ENCODE results near the gene AP1B1.

Gene AP1B1

DNA sequence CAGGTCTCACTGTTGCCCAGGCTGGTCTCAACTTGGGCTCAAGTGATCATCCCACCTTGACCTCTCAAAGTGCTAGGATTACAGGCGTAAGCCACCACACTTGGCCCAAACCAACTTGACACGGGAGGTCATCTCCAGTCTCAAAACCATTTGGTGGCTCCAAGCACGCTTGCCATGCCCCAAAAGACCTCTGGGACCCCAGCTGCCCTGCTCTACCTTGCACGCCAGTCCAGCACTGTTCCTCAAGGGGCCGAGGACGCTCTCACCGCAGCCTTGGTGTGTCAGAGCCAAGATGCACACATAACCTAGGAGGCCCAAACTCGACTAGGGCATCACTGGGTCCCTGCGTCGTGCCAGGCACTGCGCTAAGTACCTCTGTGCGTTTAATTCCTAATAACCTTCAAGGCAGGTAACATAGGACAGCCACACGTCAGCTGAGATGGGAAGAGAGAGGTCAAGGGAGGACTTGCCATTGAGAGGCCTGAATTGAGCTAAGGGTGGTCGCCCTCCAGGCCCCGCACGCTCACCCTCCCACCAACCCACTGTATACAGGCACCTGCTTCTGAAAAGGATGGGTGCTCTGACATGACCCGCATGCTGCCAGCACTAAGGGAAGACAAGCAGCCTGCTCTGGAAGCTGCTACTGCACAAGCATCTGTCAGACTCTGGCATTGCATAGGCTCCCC lies 86.5 kb downstream of the AP1B1 start:
- DNase-seq (ENCODE audit: low read depth in 1 of 2, low spot score in 1 of 2): no peak

GRCh38 chr22:29300807-29301601 lies 87.4 kb downstream of the AP1B1 start:
- DNase-seq (ENCODE audit: low read depth in 1 of 2, low spot score in 1 of 2): no peak

GRCh38 chr22:29300467-29300806 lies 87.9 kb downstream of the AP1B1 start:
- DNase-seq (ENCODE audit: low read depth in 1 of 2, low spot score in 1 of 2): no peak

DNA sequence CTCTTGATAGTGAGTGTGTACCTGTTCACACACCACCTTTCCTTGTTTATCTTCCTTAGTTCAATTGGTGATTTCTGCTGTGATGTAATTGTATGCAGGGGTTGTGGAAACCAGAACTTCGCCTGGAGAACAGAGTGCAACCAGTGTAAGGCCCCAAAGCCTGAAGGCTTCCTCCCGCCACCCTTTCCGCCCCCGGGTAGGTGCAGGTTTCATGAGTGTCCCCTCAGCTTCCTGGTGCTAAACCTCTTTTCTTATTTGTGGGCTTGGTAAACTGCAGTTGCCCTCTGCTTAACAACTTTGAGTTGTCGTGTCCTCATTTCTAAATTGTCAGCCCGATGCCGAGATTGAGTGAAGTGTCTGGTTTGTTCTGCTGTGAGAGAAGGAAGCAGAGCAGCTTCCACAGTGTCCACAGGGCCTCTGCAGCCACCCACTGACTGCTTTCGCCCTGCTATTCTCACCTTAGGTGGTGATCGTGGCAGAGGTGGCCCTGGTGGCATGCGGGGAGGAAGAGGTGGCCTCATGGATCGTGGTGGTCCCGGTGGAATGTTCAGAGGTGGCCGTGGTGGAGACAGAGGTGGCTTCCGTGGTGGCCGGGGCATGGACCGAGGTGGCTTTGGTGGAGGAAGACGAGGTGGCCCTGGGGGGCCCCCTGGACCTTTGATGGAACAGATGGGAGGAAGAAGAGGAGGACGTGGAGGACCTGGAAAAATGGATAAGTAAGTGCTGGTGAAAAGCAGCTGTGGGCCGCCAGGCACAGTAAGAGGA lies 89.1 kb downstream of the AP1B1 start:
- DNase-seq (ENCODE audit: low read depth in 1 of 2, low spot score in 1 of 2): no peak

- no peak for DNase-seq (ENCODE audit: low read depth in 1 of 2, low spot score in 1 of 2)
Observed at GRCh38 chr22:29298641-29299040, 89.7 kb downstream of the AP1B1 start.

GRCh38 chr22:29292379-29292778 lies 96.0 kb downstream of the AP1B1 start:
- DNase-seq (ENCODE audit: low read depth in 1 of 2, low spot score in 1 of 2): no peak

DNA sequence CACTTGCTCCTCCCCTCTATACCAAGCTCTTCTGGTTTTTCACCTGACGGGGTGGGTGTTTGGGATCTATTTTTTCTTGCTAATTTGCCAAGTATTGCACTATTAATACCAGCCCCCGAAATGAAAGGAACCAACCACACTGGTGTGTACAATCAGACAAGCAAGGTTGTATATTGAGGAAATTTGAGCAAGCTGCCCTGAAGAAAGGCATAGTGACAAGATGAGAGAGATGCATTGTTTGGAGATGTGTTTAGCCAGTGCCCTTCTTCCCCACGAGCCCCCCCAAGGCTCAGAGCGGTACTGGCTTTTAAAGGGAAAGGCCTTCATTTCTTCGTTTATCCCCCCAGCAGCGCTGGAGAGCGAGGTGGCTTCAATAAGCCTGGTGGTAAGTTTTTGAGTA lies 97.2 kb downstream of the AP1B1 start:
- no peak for DNase-seq (ENCODE audit: low read depth in 1 of 2, low spot score in 1 of 2)

DNA sequence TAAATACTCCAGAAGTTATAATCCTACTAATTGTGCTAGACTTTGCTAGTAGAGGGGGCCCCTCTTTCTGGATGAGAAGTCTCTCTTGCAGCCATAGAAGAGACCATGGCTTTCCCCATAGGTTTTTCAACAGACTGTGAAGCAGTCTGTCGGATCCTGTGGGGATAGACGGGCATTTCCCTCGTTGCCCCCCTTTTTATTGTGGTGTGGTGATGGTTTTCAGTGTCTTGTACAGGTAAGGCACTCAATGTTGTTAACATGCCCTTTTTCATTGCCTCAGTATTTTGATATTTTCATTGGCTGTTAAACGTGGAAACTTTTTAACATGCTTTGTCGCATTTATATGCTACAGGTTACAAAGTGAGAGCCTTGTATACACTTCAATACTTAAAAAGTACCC lies 98.3 kb downstream of the AP1B1 start:
- no peak for DNase-seq (ENCODE audit: low read depth in 1 of 2, low spot score in 1 of 2)

DNA sequence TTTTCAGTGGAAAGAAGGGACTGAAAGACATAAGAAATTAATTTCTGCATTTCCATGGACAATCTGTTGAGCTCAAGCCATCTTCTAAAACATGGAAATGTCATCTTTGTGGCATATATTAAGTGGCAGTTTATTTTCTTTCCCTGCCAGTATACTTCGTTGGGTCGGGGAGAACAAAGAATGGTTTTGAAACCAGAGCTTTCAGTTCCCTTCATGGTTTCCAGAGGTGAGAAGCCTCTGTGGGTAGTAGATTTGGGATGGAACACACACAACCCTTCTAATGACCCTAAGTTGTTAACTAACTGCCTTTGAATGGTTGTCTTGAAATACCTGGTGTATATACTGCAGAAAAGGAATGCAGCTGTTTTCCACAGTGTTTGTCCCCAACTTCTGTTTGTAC lies 99.5 kb downstream of the AP1B1 start:
- DNase-seq (ENCODE audit: low read depth in 1 of 2, low spot score in 1 of 2): no peak

DNA sequence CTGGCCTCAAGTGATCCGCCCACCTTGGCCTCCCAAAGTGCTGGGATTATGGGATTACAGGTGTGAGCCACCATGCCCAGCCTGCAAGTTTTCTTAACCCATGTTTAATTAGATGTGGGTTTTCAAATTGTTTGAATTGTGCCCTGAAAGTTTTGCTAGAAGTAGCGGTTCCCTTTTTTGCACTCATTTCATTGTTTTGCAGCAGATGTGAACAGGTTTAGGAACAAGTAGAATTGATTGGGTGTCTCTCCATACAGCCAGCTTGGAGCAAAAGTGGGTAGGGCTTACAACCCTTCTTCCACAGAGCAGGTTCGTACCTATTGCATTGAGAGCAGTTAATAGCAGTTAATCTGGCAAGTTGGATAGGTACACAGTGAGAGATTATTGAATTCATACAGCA lies 104.2 kb downstream of the AP1B1 start:
- DNase-seq (ENCODE audit: low read depth in 1 of 2, low spot score in 1 of 2): no peak

- DNase-seq (ENCODE audit: low read depth in 1 of 2, low spot score in 1 of 2): no peak
Observed at GRCh38 chr22:29277927-29278326, 110.4 kb downstream of the AP1B1 start.
